ENCODE data around the gene RPTOR.

Gene RPTOR

GRCh38 chr17:80782536-80783427 is 238.1 kb downstream of the RPTOR start:
- no peak overlapping the region for H3K4me2 ChIP-seq (ENCODE audit: low read length)

GRCh38 chr17:80783486-80783885 is 238.8 kb downstream of the RPTOR start:
- no peak overlapping the region for H3K4me3 ChIP-seq (ENCODE audit: low read length)
- H4K20me1 ChIP-seq (ENCODE audit: insufficient read depth, low read length): no peaks in the 10 kb centered on the region
- H3K27ac ChIP-seq (ENCODE audit: low read length): no peak overlapping the region
- H3K4me1 ChIP-seq (ENCODE audit: low read length): peaks cover 19% of the 10 kb centered on the region
- H3K9ac ChIP-seq (ENCODE audit: low read length): no peak overlapping the region
- no peaks in the 10 kb centered on the region for H3K9me3 ChIP-seq (ENCODE audit: insufficient read depth, low read length)
- H2AFZ ChIP-seq (ENCODE audit: low read depth, low read length): no peak overlapping the region
- peaks cover 10% of the 10 kb centered on the region; the same call in 1 of the 2 replicates for H3K79me2 ChIP-seq (ENCODE audit: low read length)
- H3K27me3 ChIP-seq (ENCODE audit: low read depth, low read length): no peaks in the 10 kb centered on the region
- no peak overlapping the region for H3K4me2 ChIP-seq (ENCODE audit: low read length)
- TF ChIP-seq CTCF (IDR thresholded peaks at IDR 0.05; ENCODE audit: low read depth, low read length): no peak
- TF ChIP-seq EZH2phosphoT487 (IDR thresholded peaks at IDR 0.05; ENCODE audit: low read depth): no peak
- H3K36me3 ChIP-seq (replicated peaks; ENCODE audit: low read depth, low read length): peaks cover 3% of the 10 kb centered on the region

More at GRCh38 chr17:80782536-80783427, 238.1 kb downstream of the RPTOR start:
- no peak overlapping the region for H3K9ac ChIP-seq (ENCODE audit: low read length)
- no peaks in the 10 kb centered on the region for H4K20me1 ChIP-seq (ENCODE audit: insufficient read depth, low read length)
- H3K27ac ChIP-seq (ENCODE audit: low read length): no peak overlapping the region
- H3K4me3 ChIP-seq (ENCODE audit: low read length): no peak overlapping the region
- H3K4me1 ChIP-seq (ENCODE audit: low read length): peaks cover 19% of the 10 kb centered on the region
- H3K79me2 ChIP-seq (ENCODE audit: low read length): peaks cover 9% of the 10 kb centered on the region; the same call in 1 of the 2 replicates
- H3K27me3 ChIP-seq (ENCODE audit: low read depth, low read length): no peaks in the 10 kb centered on the region
- H2AFZ ChIP-seq (ENCODE audit: low read depth, low read length): no peak overlapping the region
- peaks cover 3% of the 10 kb centered on the region for H3K36me3 ChIP-seq (replicated peaks; ENCODE audit: low read depth, low read length)
- H3K9me3 ChIP-seq (ENCODE audit: insufficient read depth, low read length): no peaks in the 10 kb centered on the region
- TF ChIP-seq EZH2phosphoT487 (IDR thresholded peaks at IDR 0.05; ENCODE audit: low read depth) (no peak), CTCF (IDR thresholded peaks at IDR 0.05; ENCODE audit: low read depth, low read length) (no peak)

- Histone ChIP-seq H4K20me1 (ENCODE audit: insufficient read depth, low read length) (no peaks in the 10 kb centered on the region), H3K27ac (ENCODE audit: low read length) (no peak overlapping the region), H3K27me3 (ENCODE audit: low read depth, low read length) (no peaks in the 10 kb centered on the region), H3K4me3 (ENCODE audit: low read length) (no peak overlapping the region), H3K9me3 (ENCODE audit: insufficient read depth, low read length) (no peaks in the 10 kb centered on the region), H3K79me2 (ENCODE audit: low read length) (peaks cover 10% of the 10 kb centered on the region; the same call in 1 of the 2 replicates), H3K4me1 (ENCODE audit: low read length) (peaks cover 23% of the 10 kb centered on the region), H3K4me2 (ENCODE audit: low read length) (no peak overlapping the region), H2AFZ (ENCODE audit: low read depth, low read length) (no peak overlapping the region), H3K36me3 (replicated peaks; ENCODE audit: low read depth, low read length) (peaks cover 3% of the 10 kb centered on the region), H3K9ac (ENCODE audit: low read length) (no peak overlapping the region)
- no peak for TF ChIP-seq EZH2phosphoT487 (IDR thresholded peaks at IDR 0.05; ENCODE audit: low read depth)
- no peak for TF ChIP-seq CTCF (IDR thresholded peaks at IDR 0.05; ENCODE audit: low read depth, low read length)
Observed at GRCh38 chr17:80783971-80784370, 239.3 kb downstream of the RPTOR start.

- Histone ChIP-seq H3K36me3 (replicated peaks; ENCODE audit: low read depth, low read length) (no peaks in the 10 kb centered on the region), H3K4me1 (ENCODE audit: low read length) (peaks cover 30% of the 10 kb centered on the region), H3K27ac (ENCODE audit: low read length) (no peak overlapping the region), H3K9me3 (ENCODE audit: insufficient read depth, low read length) (no peaks in the 10 kb centered on the region), H2AFZ (ENCODE audit: low read depth, low read length) (no peak overlapping the region), H3K4me3 (ENCODE audit: low read length) (no peak overlapping the region), H3K9ac (ENCODE audit: low read length) (no peak overlapping the region), H4K20me1 (ENCODE audit: insufficient read depth, low read length) (no peaks in the 10 kb centered on the region), H3K27me3 (ENCODE audit: low read depth, low read length) (no peaks in the 10 kb centered on the region), H3K79me2 (ENCODE audit: low read length) (peaks cover 16% of the 10 kb centered on the region; the same call in 1 of the 2 replicates), H3K4me2 (ENCODE audit: low read length) (no peak overlapping the region)
- no peak for TF ChIP-seq CTCF (IDR thresholded peaks at IDR 0.05; ENCODE audit: low read depth, low read length)
- no peak for TF ChIP-seq EZH2phosphoT487 (IDR thresholded peaks at IDR 0.05; ENCODE audit: low read depth)
Observed at GRCh38 chr17:80785477-80786178, 241.0 kb downstream of the RPTOR start.
